ENCODE data around the gene SSTR1. TPM values are rescaled to one million over a fixed set of nuclear protein-coding genes. Genes with fewer than 3 reads are reported as not detected.

SSTR1 gene
- polyA plus RNA-seq, 2 of the 4 experiments (the other 2 are of a cell fraction): not detected

DNA sequence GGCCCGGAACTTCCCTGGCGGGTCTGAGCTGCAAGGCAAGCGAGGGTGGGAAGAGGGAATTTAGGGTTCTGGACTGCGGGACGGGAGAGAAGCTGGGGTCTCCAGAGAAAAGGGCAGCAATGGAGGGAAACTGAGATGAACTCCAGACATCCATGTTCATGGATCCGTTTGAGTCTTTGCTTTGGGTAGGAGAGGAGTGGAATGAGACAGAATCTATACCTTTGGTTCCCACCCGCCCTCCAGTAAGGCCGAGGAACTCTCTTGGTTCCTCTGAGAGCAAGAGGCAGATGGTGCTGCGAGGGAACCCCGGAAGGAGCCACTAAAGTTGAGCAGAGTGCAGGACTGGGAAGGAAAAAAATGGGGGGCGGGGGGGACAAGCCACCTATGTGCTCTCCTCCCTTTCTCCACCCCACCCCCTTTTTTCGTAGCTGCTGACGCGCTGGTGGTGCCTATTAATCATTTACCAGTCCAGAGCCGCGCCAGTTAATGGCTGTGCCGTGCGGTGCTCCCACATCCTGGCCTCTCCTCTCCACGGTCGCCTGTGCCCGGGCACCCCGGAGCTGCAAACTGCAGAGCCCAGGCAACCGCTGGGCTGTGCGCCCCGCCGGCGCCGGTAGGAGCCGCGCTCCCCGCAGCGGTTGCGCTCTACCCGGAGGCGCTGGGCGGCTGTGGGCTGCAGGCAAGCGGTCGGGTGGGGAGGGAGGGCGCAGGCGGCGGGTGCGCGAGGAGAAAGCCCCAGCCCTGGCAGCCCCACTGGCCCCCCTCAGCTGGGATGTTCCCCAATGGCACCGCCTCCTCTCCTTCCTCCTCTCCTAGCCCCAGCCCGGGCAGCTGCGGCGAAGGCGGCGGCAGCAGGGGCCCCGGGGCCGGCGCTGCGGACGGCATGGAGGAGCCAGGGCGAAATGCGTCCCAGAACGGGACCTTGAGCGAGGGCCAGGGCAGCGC lies 1.2 kb downstream of the SSTR1 start:
- DNase-seq (ENCODE audit: low read depth in 1 of 2, low spot score in 1 of 2): no peak

DNA sequence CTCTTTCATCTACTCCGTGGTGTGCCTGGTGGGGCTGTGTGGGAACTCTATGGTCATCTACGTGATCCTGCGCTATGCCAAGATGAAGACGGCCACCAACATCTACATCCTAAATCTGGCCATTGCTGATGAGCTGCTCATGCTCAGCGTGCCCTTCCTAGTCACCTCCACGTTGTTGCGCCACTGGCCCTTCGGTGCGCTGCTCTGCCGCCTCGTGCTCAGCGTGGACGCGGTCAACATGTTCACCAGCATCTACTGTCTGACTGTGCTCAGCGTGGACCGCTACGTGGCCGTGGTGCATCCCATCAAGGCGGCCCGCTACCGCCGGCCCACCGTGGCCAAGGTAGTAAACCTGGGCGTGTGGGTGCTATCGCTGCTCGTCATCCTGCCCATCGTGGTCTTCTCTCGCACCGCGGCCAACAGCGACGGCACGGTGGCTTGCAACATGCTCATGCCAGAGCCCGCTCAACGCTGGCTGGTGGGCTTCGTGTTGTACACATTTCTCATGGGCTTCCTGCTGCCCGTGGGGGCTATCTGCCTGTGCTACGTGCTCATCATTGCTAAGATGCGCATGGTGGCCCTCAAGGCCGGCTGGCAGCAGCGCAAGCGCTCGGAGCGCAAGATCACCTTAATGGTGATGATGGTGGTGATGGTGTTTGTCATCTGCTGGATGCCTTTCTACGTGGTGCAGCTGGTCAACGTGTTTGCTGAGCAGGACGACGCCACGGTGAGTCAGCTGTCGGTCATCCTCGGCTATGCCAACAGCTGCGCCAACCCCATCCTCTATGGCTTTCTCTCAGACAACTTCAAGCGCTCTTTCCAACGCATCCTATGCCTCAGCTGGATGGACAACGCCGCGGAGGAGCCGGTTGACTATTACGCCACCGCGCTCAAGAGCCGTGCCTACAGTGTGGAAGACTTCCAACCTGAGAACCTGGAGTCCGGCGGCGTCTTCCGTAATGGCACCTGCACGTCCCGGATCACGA lies 2.2 kb downstream of the SSTR1 start:
- POLR2A ChIA-PET: no interaction called here
- FAIRE-seq (no peak), ATAC-seq (peak; percentile 25 to 51; a peak in 2 of 6 replicates), DNase-seq (ENCODE audit: low read depth in 1 of 2, low spot score in 1 of 2) (peak in 1 of 2 experiments; percentile 24)
- WGBS (ENCODE audit: missing lambda C conversion rate): 23% methylated on average over 59 of the region's 69 CpGs
- Histone ChIP-seq H3K4me3 (no peak overlapping the region), H3K27ac (no peak overlapping the region), H3K4me1 (no peaks in the 10 kb centered on the region), H3K4me2 (no peak overlapping the region), H3K9me3 (0 out of 3 replicates have a peak, but pooled peaks cover 9% of the 10 kb centered on the region)
- TF ChIP-seq GATA3 (IDR thresholded peaks at IDR 0.05; ENCODE audit: borderline replicate concordance) (no peak), MAFK (IDR thresholded peaks at IDR 0.05; ENCODE audit: partially characterized antibody) (no peak), CHD4 (IDR thresholded peaks at IDR 0.05; ENCODE audit: borderline replicate concordance) (no peak), JUN (IDR thresholded peaks at IDR 0.05) (no peak), HOXB13 (CRISPR knock-in tag; IDR thresholded peaks at IDR 0.05; ENCODE audit: low read depth) (no peak), TFCP2L1 (CRISPR knock-in tag; IDR thresholded peaks at IDR 0.05) (no peak), CBX8 (IDR thresholded peaks at IDR 0.05) (no peak), FOSB (CRISPR knock-in tag; IDR thresholded peaks at IDR 0.05) (no peak)
- TF ChIP-seq, protein P1, sequence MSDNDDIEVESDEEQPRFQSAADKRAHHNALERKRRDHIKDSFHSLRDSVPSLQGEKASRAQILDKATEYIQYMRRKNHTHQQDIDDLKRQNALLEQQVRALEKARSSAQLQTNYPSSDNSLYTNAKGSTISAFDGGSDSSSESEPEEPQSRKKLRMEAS (IDR thresholded peaks at IDR 0.05): no peak
- CTCF ChIA-PET: no interaction called here

More for the DNA sequence above, 1.2 kb downstream of the SSTR1 start:
- ATAC-seq (peak; percentile 33 to 57; a peak in 4 of 6 replicates), FAIRE-seq (no peak)
- no peak overlapping the region for H3K4me2 ChIP-seq
- no peak overlapping the region for H3K27ac ChIP-seq
- TF ChIP-seq SREBF2 (IDR thresholded peaks at IDR 0.05) (no peak), NPAS2 (CRISPR knock-in tag; IDR thresholded peaks at IDR 0.05; ENCODE audit: borderline replicate concordance) (no peak), RNF2 (IDR thresholded peaks at IDR 0.05; ENCODE audit: borderline replicate concordance, low read depth) (no peak), BHLHE40 (IDR thresholded peaks at IDR 0.05; ENCODE audit: low read depth, low read length) (no peak), HOXA7 (CRISPR knock-in tag; IDR thresholded peaks at IDR 0.05) (no peak), NFE2L2 (conservative IDR thresholded peaks at IDR 0.05; ENCODE audit: low read length) (no peak), CBX8 (IDR thresholded peaks at IDR 0.05) (no peak)
- TF ChIP-seq, protein P2, sequence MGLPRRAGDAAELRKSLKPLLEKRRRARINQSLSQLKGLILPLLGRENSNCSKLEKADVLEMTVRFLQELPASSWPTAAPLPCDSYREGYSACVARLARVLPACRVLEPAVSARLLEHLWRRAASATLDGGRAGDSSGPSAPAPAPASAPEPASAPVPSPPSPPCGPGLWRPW (IDR thresholded peaks at IDR 0.05): no peak
- TF ChIP-seq, protein P3, sequence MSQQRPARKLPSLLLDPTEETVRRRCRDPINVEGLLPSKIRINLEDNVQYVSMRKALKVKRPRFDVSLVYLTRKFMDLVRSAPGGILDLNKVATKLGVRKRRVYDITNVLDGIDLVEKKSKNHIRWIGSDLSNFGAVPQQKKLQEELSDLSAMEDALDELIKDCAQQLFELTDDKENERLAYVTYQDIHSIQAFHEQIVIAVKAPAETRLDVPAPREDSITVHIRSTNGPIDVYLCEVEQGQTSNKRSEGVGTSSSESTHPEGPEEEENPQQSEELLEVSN (IDR thresholded peaks at IDR 0.05; ENCODE audit: borderline replicate concordance, low read depth): no peak
- H3K9me3 ChIP-seq: 0 out of 3 replicates have a peak, but pooled peaks cover 9% of the 10 kb centered on the region
- no peak overlapping the region for H3K4me3 ChIP-seq
- no peaks in the 10 kb centered on the region for H3K4me1 ChIP-seq
- WGBS (ENCODE audit: missing lambda C conversion rate): 14% methylated on average over 29 of the region's 59 CpGs
- ChIA-PET CTCF (no interaction called here), POLR2A (no interaction called here)

DNA sequence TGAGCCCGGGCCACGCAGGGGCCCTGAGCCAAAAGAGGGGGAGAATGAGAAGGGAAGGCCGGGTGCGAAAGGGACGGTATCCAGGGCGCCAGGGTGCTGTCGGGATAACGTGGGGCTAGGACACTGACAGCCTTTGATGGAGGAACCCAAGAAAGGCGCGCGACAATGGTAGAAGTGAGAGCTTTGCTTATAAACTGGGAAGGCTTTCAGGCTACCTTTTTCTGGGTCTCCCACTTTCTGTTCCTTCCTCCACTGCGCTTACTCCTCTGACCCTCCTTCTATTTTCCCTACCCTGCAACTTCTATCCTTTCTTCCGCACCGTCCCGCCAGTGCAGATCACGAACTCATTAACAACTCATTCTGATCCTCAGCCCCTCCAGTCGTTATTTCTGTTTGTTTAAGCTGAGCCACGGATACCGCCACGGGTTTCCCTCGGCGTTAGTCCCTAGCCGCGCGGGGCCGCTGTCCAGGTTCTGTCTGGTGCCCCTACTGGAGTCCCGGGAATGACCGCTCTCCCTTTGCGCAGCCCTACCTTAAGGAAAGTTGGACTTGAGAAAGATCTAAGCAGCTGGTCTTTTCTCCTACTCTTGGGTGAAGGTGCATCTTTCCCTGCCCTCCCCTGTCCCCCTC lies 3.0 kb downstream of the SSTR1 start:
- POLR2A ChIA-PET: no interaction called here
- 16% methylated on average over 29 of the region's 29 CpGs for WGBS (ENCODE audit: missing lambda C conversion rate)
- ATAC-seq: peak in 1 of 2 experiments; percentile 75; a peak in 4 of 6 replicates
- Histone ChIP-seq H3K4me3 (no peak overlapping the region), H3K27ac (no peak overlapping the region), H3K9me3 (0 out of 3 replicates have a peak, but pooled peaks cover 9% of the 10 kb centered on the region), H3K4me1 (no peaks in the 10 kb centered on the region), H3K4me2 (no peak overlapping the region)
- FAIRE-seq: no peak
- DNase-seq (ENCODE audit: low read depth in 1 of 2, low spot score in 1 of 2): peak in 1 of 2 experiments; percentile 24
- CTCF ChIA-PET: no interaction called here
- no peak for TF ChIP-seq ESRRA (IDR thresholded peaks at IDR 0.05; ENCODE audit: borderline replicate concordance, low read length)
- no peak for TF ChIP-seq SMC3 (IDR thresholded peaks at IDR 0.05)
- no peak for TF ChIP-seq CHD2 (IDR thresholded peaks at IDR 0.05; ENCODE audit: low read length, partially characterized antibody)
- no peak for TF ChIP-seq TP53 (CRISPR knock-in tag; IDR thresholded peaks at IDR 0.05)
- TF ChIP-seq RARB (CRISPR knock-in tag; IDR thresholded peaks at IDR 0.05): no peak
- TF ChIP-seq CBX2 (IDR thresholded peaks at IDR 0.05; ENCODE audit: borderline replicate concordance, low read depth): no peak
- TF ChIP-seq, protein P4, sequence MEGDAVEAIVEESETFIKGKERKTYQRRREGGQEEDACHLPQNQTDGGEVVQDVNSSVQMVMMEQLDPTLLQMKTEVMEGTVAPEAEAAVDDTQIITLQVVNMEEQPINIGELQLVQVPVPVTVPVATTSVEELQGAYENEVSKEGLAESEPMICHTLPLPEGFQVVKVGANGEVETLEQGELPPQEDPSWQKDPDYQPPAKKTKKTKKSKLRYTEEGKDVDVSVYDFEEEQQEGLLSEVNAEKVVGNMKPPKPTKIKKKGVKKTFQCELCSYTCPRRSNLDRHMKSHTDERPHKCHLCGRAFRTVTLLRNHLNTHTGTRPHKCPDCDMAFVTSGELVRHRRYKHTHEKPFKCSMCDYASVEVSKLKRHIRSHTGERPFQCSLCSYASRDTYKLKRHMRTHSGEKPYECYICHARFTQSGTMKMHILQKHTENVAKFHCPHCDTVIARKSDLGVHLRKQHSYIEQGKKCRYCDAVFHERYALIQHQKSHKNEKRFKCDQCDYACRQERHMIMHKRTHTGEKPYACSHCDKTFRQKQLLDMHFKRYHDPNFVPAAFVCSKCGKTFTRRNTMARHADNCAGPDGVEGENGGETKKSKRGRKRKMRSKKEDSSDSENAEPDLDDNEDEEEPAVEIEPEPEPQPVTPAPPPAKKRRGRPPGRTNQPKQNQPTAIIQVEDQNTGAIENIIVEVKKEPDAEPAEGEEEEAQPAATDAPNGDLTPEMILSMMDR (IDR thresholded peaks at IDR 0.05): no peak
- TF ChIP-seq, protein P5, sequence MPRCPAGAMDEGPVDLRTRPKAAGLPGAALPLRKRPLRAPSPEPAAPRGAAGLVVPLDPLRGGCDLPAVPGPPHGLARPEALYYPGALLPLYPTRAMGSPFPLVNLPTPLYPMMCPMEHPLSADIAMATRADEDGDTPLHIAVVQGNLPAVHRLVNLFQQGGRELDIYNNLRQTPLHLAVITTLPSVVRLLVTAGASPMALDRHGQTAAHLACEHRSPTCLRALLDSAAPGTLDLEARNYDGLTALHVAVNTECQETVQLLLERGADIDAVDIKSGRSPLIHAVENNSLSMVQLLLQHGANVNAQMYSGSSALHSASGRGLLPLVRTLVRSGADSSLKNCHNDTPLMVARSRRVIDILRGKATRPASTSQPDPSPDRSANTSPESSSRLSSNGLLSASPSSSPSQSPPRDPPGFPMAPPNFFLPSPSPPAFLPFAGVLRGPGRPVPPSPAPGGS (IDR thresholded peaks at IDR 0.05): no peak
- TF ChIP-seq FOXS1 (CRISPR knock-in tag; IDR thresholded peaks at IDR 0.05): no peak
- TF ChIP-seq JUN (IDR thresholded peaks at IDR 0.05): no peak
- TF ChIP-seq RAD21 (conservative IDR thresholded peaks at IDR 0.05 in 1 of 2, IDR thresholded peaks at IDR 0.05 in 1 of 2): no peak

All from A549 (cell line).